Cardiac septum (tissue), 1 donor: ENCODE measurements around the gene ZBTB8A. TPM values are rescaled to one million over a fixed set of nuclear protein-coding genes. Genes with fewer than 3 reads are reported as not detected.

Experiments used
- DNase-seq: peaks from one replicate; pipeline ENCODE4 v3.0.0-alpha.2; 2020; ENCODE audit warnings: low spot score
- intact Hi-C: fragments of 100-400 bp; cut with DNase I; formaldehyde crosslinking; loops from one replicate; pipeline ENCODE4 v1.14.0; 2022
- total RNA-seq: library from RNA; stranded (reverse); fragmentation: NEBNext Ultra II Directional; extraction: Animal tissue kit (Norgen Biotek cat#: 25700); gene quantifications from one replicate; pipeline ENCODE4 v1.2.1, GENCODE V29; 2021
- donor health status: DM: no; HTN: no; CAD: no.

Gene ZBTB8A
- total RNA-seq, 1 donor from 2014 or later: 3.0 TPM

- intact Hi-C loops: no loop called here
- DNase-seq: no peak
These were observed 108.3 kb downstream of the ZBTB8A start for GRCh38 chr1:32647308-32648134.

GRCh38 chr1:32650248-32650751, 111.1 kb downstream of the ZBTB8A start, which contains the start of gene ZBTB8OS:
Gene ZBTB8OS, minus strand, starts transcription at chr1:32650550. Its CDS starts 21 bp downstream, at chr1:32650529.
- peak; percentile 95 for DNase-seq
- intact Hi-C loops: loop anchor here (2.0 kb wide), 2 partner anchors 53 to 167 kb away; partner anchors contain the start of genes S100PBP, SYNC and YARS1

GRCh38 chr1:32650752-32651460, 111.7 kb downstream of the ZBTB8A start, which contains the start of gene RBBP4:
Gene RBBP4, plus strand, starts transcription at chr1:32651208. Its CDS starts 99 bp downstream, at chr1:32651307.
- DNase-seq: peak; percentile 99
- intact Hi-C loops: loop anchor here (2.0 kb wide), 2 partner anchors 52 to 166 kb away; partner anchors contain the start of genes S100PBP, SYNC and YARS1

GRCh38 chr1:32651461-32652073, 112.3 kb downstream of the ZBTB8A start:
- no peak for DNase-seq
- intact Hi-C loops: loop anchor here (2.0 kb wide), 2 partner anchors 51 to 165 kb away; partner anchors contain the start of genes S100PBP, SYNC and YARS1

- intact Hi-C loops: no loop called here
- no peak for DNase-seq
These were observed 113.2 kb downstream of the ZBTB8A start for GRCh38 chr1:32652244-32652962.

Other genes starting within 250 kb of the ZBTB8A start
- 29.9 TPM for gene HDAC1, start 247.3 kb upstream of the ZBTB8A start, total RNA-seq
- 12.0 TPM for gene MARCKSL1, start 203.2 kb upstream of the ZBTB8A start, total RNA-seq
- gene FAM229A, start 176.9 kb upstream of the ZBTB8A start, total RNA-seq: 3.2 TPM
- gene TSSK3, start 176.9 kb upstream of the ZBTB8A start, total RNA-seq: 2.6 TPM
- gene BSDC1, start 145.0 kb upstream of the ZBTB8A start, total RNA-seq: 41.3 TPM
- gene ZBTB8B, start 74.4 kb upstream of the ZBTB8A start, total RNA-seq: not detected
- gene ZBTB8OS, start 111.1 kb downstream of the ZBTB8A start, total RNA-seq: 30.2 TPM
- 96.0 TPM for gene RBBP4, start 111.8 kb downstream of the ZBTB8A start, total RNA-seq
- gene SYNC, start 163.3 kb downstream of the ZBTB8A start, total RNA-seq: 18.2 TPM